Fibroblast of the aortic adventitia (primary cell): ENCODE data around the gene CNTLN. TPM values are rescaled to one million over a fixed set of nuclear protein-coding genes. Genes with fewer than 3 reads are reported as not detected.

Experiments
- DNase-seq: peaks from one replicate; pipeline ENCODE4 v3.0.0-alpha.2; 2010; ENCODE audit warnings: low read depth
- H3K4me3 ChIP-seq: 2 replicates; pipeline ENCODE4 v1.5.1; 2011; ENCODE audit warnings: low read depth, mild to moderate bottlenecking, control low read depth, low read length, moderate library complexity
- total RNA-seq: library from RNA; depleted of rRNA; stranded (reverse); fragments of >200 nt; gene quantifications from 2 replicates; pipeline ENCODE4 v1.2.3, GENCODE V29; 2012; ENCODE audit warnings: low replicate concordance
- TF ChIP-seq, protein P1 (sequence below): IDR thresholded peaks from 2 replicates; pipeline ENCODE4 v1.5.1; 2011; ENCODE audit warnings: mild to moderate bottlenecking, low read length, control low read depth, inconsistent platforms; ENCODE audit not compliant: insufficient read depth

Gene CNTLN
- total RNA-seq, 1 donor, result 27.2 TPM

DNA sequence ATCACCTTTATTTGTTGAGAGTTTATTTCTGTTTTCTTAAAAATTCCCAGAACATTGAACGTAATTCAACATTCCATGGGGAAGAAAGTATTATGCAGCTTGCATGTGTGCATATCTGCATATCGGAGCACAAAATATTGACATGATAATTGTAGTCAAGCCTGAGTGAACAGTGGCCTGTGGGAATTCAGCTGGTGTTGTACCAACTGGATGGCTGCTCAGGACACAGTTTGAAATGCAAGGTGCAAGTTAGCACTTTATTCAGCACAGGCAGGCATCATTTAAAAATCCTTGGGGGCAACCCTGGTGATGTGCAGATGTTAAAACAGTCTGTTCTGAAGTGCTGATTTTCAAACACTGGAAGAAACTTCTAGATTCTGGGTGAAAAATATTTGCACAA, 82.4 kb downstream of the CNTLN start:
- DNase-seq, result no peak
- TF ChIP-seq, protein P1, sequence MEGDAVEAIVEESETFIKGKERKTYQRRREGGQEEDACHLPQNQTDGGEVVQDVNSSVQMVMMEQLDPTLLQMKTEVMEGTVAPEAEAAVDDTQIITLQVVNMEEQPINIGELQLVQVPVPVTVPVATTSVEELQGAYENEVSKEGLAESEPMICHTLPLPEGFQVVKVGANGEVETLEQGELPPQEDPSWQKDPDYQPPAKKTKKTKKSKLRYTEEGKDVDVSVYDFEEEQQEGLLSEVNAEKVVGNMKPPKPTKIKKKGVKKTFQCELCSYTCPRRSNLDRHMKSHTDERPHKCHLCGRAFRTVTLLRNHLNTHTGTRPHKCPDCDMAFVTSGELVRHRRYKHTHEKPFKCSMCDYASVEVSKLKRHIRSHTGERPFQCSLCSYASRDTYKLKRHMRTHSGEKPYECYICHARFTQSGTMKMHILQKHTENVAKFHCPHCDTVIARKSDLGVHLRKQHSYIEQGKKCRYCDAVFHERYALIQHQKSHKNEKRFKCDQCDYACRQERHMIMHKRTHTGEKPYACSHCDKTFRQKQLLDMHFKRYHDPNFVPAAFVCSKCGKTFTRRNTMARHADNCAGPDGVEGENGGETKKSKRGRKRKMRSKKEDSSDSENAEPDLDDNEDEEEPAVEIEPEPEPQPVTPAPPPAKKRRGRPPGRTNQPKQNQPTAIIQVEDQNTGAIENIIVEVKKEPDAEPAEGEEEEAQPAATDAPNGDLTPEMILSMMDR, result no peak
- H3K4me3 ChIP-seq, result no peak overlapping the region

DNA sequence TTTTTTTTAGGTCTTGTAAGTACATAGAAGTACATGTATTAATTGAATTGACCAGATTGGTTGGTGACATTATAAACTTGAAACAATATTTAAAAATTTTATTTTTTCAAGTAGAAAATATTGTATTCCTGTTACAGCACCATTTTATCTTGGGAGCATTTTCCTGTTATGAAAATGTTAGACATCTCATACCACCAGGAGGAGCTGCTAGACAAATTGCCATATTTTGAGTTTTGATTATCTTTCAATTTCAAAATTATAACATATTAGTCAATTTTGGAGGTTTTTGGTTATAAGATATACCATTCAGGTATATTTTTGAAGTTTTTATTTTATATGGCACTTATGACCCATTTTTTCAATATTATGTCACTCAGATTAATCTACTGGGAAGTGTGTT, 84.4 kb downstream of the CNTLN start:
- TF ChIP-seq, protein P1, result peak; percentile 34
- peak; percentile 13 for DNase-seq
- H3K4me3 ChIP-seq, result no peak overlapping the region

DNA sequence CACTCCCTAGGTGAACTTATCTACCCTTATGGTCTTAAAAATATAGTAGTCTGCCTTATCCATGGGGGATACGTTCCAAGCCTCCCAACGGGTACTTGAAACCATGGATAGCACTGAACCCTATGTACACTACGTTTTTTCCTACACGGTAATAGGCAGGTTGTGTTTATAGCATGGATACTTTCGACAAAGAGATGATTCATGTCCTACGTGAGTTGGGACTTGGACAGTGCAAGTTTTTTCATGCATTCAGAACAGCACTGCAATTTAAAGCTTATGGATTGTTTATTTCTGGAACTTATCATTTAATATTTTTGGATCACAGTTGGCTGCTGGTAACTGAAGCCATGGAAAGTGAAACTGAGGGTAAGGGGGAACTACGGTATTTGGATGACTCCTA, 88.1 kb downstream of the CNTLN start:
- TF ChIP-seq, protein P1, result no peak
- DNase-seq, result no peak
- no peak overlapping the region for H3K4me3 ChIP-seq

DNA sequence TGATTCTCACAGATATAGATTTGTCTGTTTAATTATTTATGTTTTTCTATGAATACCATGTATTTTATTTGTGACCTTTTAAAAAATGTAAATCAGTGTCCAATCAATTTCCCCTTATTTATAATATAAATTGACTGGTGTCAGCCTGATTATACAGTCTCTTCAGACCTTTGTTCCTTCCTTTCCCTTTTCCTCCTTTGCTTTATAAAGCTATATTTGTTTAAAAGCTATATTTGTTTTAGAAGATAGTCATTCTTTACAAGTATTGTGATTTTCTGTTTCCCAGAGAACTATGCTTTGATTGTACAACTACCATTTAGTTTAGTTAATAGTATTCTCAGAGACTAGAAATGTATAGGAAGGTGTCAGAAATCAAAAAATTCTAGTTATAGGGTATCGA, 90.6 kb downstream of the CNTLN start:
- no peak overlapping the region for H3K4me3 ChIP-seq
- DNase-seq, result no peak
- TF ChIP-seq, protein P1, result no peak

DNA sequence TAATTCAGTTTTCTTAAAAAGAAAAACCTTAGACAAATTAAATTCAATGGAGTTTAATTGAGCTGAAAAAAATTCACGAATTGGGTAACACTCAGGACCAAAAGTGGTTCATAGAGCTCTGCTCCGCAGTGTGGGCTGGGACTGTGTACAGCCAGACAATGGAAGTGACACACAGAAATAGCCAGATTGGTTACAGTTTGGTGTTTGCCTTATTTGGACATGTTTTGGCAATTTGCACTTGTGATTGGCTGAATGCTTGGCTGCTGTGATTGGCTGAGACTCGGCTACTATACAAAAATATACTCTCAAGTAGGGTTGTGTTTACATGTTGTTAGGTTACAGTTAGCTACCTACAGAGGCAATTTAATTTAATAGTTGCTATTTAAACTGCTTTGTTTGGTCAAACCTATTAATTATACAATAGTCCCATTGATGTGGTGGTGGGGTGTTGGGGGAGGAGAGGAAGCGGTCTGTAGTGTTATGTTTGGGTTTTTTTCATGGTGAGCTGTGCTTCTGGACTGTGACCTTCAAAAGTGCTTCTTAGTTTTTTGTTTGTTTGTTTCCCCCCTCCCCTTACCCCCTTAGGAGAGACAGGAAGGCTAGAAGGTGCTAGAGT, 95.2 kb downstream of the CNTLN start:
- no peak for DNase-seq
- TF ChIP-seq, protein P1, result no peak
- no peak overlapping the region for H3K4me3 ChIP-seq

DNA sequence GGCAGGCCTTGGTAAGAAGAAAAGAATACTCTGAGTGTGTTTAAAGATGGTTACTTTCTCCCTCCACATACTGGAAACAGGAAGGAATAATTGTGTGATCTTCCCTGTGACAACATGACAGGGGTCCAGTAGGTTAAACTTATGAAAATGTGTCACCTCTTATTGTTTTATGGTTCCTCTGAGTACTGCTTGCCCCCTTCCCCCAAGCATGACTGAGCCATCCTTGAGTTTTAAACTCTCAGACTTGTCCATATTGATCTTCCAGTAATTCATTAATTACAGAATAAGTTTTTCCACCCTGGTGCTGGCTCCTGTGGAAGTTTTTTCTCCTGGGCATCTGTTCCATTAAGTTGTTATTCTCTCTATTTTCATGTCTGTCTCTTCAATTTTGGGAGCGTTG, 95.8 kb downstream of the CNTLN start:
- TF ChIP-seq, protein P1, result no peak
- H3K4me3 ChIP-seq, result no peak overlapping the region
- no peak for DNase-seq

DNA sequence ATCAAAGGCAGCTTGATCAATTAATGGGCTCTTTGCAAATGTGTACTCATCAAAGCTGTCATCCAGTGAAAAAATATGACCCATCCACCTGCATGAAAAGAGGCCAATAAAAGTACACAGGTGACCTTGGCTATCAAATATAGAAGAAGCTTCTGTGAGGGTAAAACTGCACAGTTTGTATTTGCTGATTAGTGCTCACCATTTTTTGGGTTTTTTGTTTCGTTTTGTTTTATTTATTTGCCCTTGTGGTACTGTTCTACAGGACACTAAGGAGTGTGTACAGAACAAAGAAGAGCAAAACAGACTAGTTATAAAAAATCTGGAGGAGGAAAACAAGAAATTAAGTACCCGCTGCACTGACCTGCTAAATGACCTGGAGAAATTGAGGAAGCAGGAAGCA, 101.3 kb downstream of the CNTLN start:
- TF ChIP-seq, protein P1, result no peak
- H3K4me3 ChIP-seq, result no peak overlapping the region
- no peak for DNase-seq
